ENCODE data around the gene UTS2B.
"Not testable (repeated sequence)": the region's sequence is repeated elsewhere in the genome, so short reads cannot be mapped to it uniquely, and the experiment has no call there.

The UTS2B gene

GRCh38 chr3:191282251-191283185 lies 47.8 kb downstream of the UTS2B start:
- Histone ChIP-seq H3K9ac (no peak overlapping the region), H3K36me3 (no peaks in the 10 kb centered on the region), H4K20me1 (no peaks in the 10 kb centered on the region), H3K27ac (no peak overlapping the region), H3K27me3 (no peaks in the 10 kb centered on the region), H3K4me1 (peaks cover 0 to 7% (median 0%) of the 10 kb centered on the region in 10 experiments; a peak in 8 of 20 replicates), H3K4me2 (no peak overlapping the region), H3K9me3 (replicated peaks in 1 of 11) (peaks cover 0 to 4% (median 0%) of the 10 kb centered on the region in 11 experiments; a peak in 1 of 22 replicates), H3K4me3 (no peak overlapping the region)
- TF ChIP-seq Cebpa-rat (IDR thresholded peaks at IDR 0.05): no peak

- TF ChIP-seq Cebpa-rat (IDR thresholded peaks at IDR 0.05): no peak
- H3K9me3 ChIP-seq (replicated peaks in 1 of 11): peaks cover 0 to 4% (median 0%) of the 10 kb centered on the region in 11 experiments; a peak in 1 of 22 replicates
- no peak overlapping the region for H3K4me3 ChIP-seq
- no peaks in the 10 kb centered on the region for H4K20me1 ChIP-seq
- H3K9ac ChIP-seq: no peak overlapping the region
- H3K4me2 ChIP-seq: no peak overlapping the region
- H3K27me3 ChIP-seq: no peaks in the 10 kb centered on the region
- H3K36me3 ChIP-seq: no peaks in the 10 kb centered on the region
- no peak overlapping the region for H3K27ac ChIP-seq
- H3K4me1 ChIP-seq: peaks cover 0 to 7% (median 0%) of the 10 kb centered on the region in 10 experiments; a peak in 8 of 20 replicates
Observed at GRCh38 chr3:191280882-191281281, 49.4 kb downstream of the UTS2B start.

- Histone ChIP-seq H3K4me3 (no peak overlapping the region), H4K20me1 (no peaks in the 10 kb centered on the region), H3K9me3 (replicated peaks in 1 of 11) (no peaks in the 10 kb centered on the region; a peak in 1 of 22 replicates), H3K4me1 (peaks cover 0 to 7% (median 0%) of the 10 kb centered on the region in 10 experiments; a peak in 8 of 20 replicates), H3K36me3 (no peaks in the 10 kb centered on the region), H3K4me2 (no peak overlapping the region), H3K9ac (no peak overlapping the region), H3K27ac (no peak overlapping the region), H3K27me3 (no peaks in the 10 kb centered on the region)
- no peak for TF ChIP-seq Cebpa-rat (IDR thresholded peaks at IDR 0.05)
Observed at GRCh38 chr3:191280111-191280510, 50.2 kb downstream of the UTS2B start.

GRCh38 chr3:191275751-191276150 lies 54.6 kb downstream of the UTS2B start:
- H3K27me3 ChIP-seq: no peaks in the 10 kb centered on the region
- H3K4me1 ChIP-seq: no peaks in the 10 kb centered on the region
- no peak overlapping the region for H3K27ac ChIP-seq
- no peaks in the 10 kb centered on the region for H4K20me1 ChIP-seq
- TF ChIP-seq Cebpa-rat (IDR thresholded peaks at IDR 0.05): no peak
- H3K36me3 ChIP-seq: no peaks in the 10 kb centered on the region
- H3K9me3 ChIP-seq (replicated peaks in 1 of 11): peaks cover 0 to 9% (median 0%) of the 10 kb centered on the region in 11 experiments; a peak in 5 of 22 replicates
- H3K9ac ChIP-seq: no peak overlapping the region
- H3K4me3 ChIP-seq: no peak overlapping the region
- no peak overlapping the region for H3K4me2 ChIP-seq

- H3K27ac ChIP-seq, H3K4me2 ChIP-seq, H3K4me1 ChIP-seq, H4K20me1 ChIP-seq, H3K4me3 ChIP-seq, H3K36me3 ChIP-seq, H3K9ac ChIP-seq, H3K27me3 ChIP-seq: not testable (repeated sequence)
- H3K9me3 ChIP-seq (replicated peaks in 1 of 11): peaks cover 0 to 13% (median 0%) of the 10 kb centered on the region in 11 experiments; a peak in 5 of 22 replicates
Observed at GRCh38 chr3:191275244-191275643, 55.1 kb downstream of the UTS2B start.

GRCh38 chr3:191269289-191270085 lies 60.8 kb downstream of the UTS2B start:
- Histone ChIP-seq H3K4me3 (no peak overlapping the region), H3K27ac (no peak overlapping the region), H3K27me3 (no peaks in the 10 kb centered on the region), H4K20me1 (no peaks in the 10 kb centered on the region), H3K36me3 (no peaks in the 10 kb centered on the region), H3K4me1 (peaks cover 0 to 5% (median 0%) of the 10 kb centered on the region in 10 experiments; a peak in 3 of 20 replicates), H3K9ac (no peak overlapping the region), H3K9me3 (replicated peaks in 1 of 11) (peaks cover 0 to 13% (median 0%) of the 10 kb centered on the region in 11 experiments; a peak in 7 of 22 replicates), H3K4me2 (no peak overlapping the region)
- TF ChIP-seq Cebpa-rat (IDR thresholded peaks at IDR 0.05): no peak

- H3K9me3 ChIP-seq (replicated peaks in 1 of 11): peaks cover 0 to 13% (median 0%) of the 10 kb centered on the region in 11 experiments; a peak in 7 of 22 replicates
- H3K27ac ChIP-seq: no peak overlapping the region
- no peak overlapping the region for H3K4me2 ChIP-seq
- H3K27me3 ChIP-seq: no peaks in the 10 kb centered on the region
- no peak for TF ChIP-seq Cebpa-rat (IDR thresholded peaks at IDR 0.05)
- H3K4me3 ChIP-seq: no peak overlapping the region
- H3K4me1 ChIP-seq: peaks cover 0 to 12% (median 0%) of the 10 kb centered on the region in 10 experiments; a peak in 4 of 20 replicates
- no peaks in the 10 kb centered on the region for H3K36me3 ChIP-seq
- H4K20me1 ChIP-seq: no peaks in the 10 kb centered on the region
- no peak overlapping the region for H3K9ac ChIP-seq
Observed at GRCh38 chr3:191268737-191269136, 61.6 kb downstream of the UTS2B start.

GRCh38 chr3:191263850-191264249 lies 66.5 kb downstream of the UTS2B start:
- no peak overlapping the region for H3K9ac ChIP-seq
- H3K27me3 ChIP-seq: no peaks in the 10 kb centered on the region
- peaks cover 5 to 34% (median 7%) of the 10 kb centered on the region in 10 experiments; a peak in 18 of 20 replicates for H3K4me1 ChIP-seq
- H3K36me3 ChIP-seq: no peaks in the 10 kb centered on the region
- no peak overlapping the region for H3K27ac ChIP-seq
- no peaks in the 10 kb centered on the region for H4K20me1 ChIP-seq
- H3K4me3 ChIP-seq: no peak overlapping the region
- peak overlapping the region in 2 of 11 experiments; percentile 17 to 56; a peak in 3 of 22 replicates for H3K4me2 ChIP-seq
- no peak for TF ChIP-seq Cebpa-rat (IDR thresholded peaks at IDR 0.05)
- H3K9me3 ChIP-seq (replicated peaks in 1 of 11): peaks cover 0 to 7% (median 0%) of the 10 kb centered on the region in 11 experiments; a peak in 2 of 22 replicates

GRCh38 chr3:191263365-191263764 lies 67.0 kb downstream of the UTS2B start:
- H3K27ac ChIP-seq: no peak overlapping the region
- peak overlapping the region in 2 of 11 experiments; percentile 17 to 56; a peak in 3 of 22 replicates for H3K4me2 ChIP-seq
- H3K9me3 ChIP-seq (replicated peaks in 1 of 11): peaks cover 0 to 6% (median 0%) of the 10 kb centered on the region in 11 experiments; a peak in 2 of 22 replicates
- no peak for TF ChIP-seq Cebpa-rat (IDR thresholded peaks at IDR 0.05)
- no peaks in the 10 kb centered on the region for H3K27me3 ChIP-seq
- H3K4me3 ChIP-seq: no peak overlapping the region
- no peaks in the 10 kb centered on the region for H4K20me1 ChIP-seq
- H3K4me1 ChIP-seq: peaks cover 7 to 37% (median 12%) of the 10 kb centered on the region in 10 experiments; a peak in 18 of 20 replicates
- no peaks in the 10 kb centered on the region for H3K36me3 ChIP-seq
- no peak overlapping the region for H3K9ac ChIP-seq
